ENCODE results near the gene CFAP299. TPM values are rescaled to one million over a fixed set of nuclear protein-coding genes. Genes with fewer than 3 reads are reported as not detected.

Gene CFAP299
- total and polyA plus RNA-seq, 4 donors: 2.8 to 30.2 (median 6.6) TPM

GRCh38 chr4:80803337-80803736 is 467.8 kb downstream of the CFAP299 start:
- H3K9ac ChIP-seq (ENCODE audit: insufficient read depth in 1 of 2, low read length in 2 of 2): no peak overlapping the region
- WGBS, 2 donors: 39 to 48% methylated on average over 1 of the region's 1 CpG
- H3K36me3 ChIP-seq (ENCODE audit: control insufficient read depth in 4 of 4, insufficient read depth in 4 of 4, low read length in 4 of 4): no peaks in the 10 kb centered on the region
- no peak for TF ChIP-seq CTCF (IDR thresholded peaks at IDR 0.05; ENCODE audit: control extremely low read depth, extremely low read depth)
- H3K27ac ChIP-seq (ENCODE audit: low read depth in 1 of 2, low read length in 1 of 2): no peak overlapping the region
- DNase-seq: no peak
- H3K9me3 ChIP-seq (ENCODE audit: control insufficient read depth in 4 of 4, insufficient read depth in 3 of 4, low read length in 3 of 4): peaks cover 0 to under 1% (median under 1%) of the 10 kb centered on the region in 4 donors
- ATAC-seq (ENCODE audit: insufficient read depth, low FRiP score): no peak
- H3K27me3 ChIP-seq (ENCODE audit: control insufficient read depth in 3 of 3, insufficient read depth in 3 of 3, low read length in 2 of 3): no peaks in the 10 kb centered on the region
- H3K4me1 ChIP-seq (ENCODE audit: control insufficient read depth in 5 of 5, insufficient read depth in 5 of 5, low read length in 5 of 5): peaks cover 0 to 3% (median 0%) of the 10 kb centered on the region in 5 donors
- H3K4me3 ChIP-seq: no peak overlapping the region

- Histone ChIP-seq H3K27ac (ENCODE audit: low read depth in 1 of 2, low read length in 1 of 2) (no peak overlapping the region), H3K27me3 (ENCODE audit: control insufficient read depth in 3 of 3, insufficient read depth in 3 of 3, low read length in 2 of 3) (no peaks in the 10 kb centered on the region), H3K9me3 (ENCODE audit: control insufficient read depth in 4 of 4, insufficient read depth in 3 of 4, low read length in 3 of 4) (no peaks in the 10 kb centered on the region), H3K4me1 (ENCODE audit: control insufficient read depth in 5 of 5, insufficient read depth in 5 of 5, low read length in 5 of 5) (peaks cover 0 to 5% (median 0%) of the 10 kb centered on the region in 5 donors), H3K9ac (ENCODE audit: insufficient read depth in 1 of 2, low read length in 2 of 2) (no peak overlapping the region), H3K4me3 (no peak overlapping the region), H3K36me3 (ENCODE audit: control insufficient read depth in 4 of 4, insufficient read depth in 4 of 4, low read length in 4 of 4) (no peaks in the 10 kb centered on the region)
- WGBS, 2 donors: 71 to 80% methylated on average over 1 of the region's 1 CpG
- TF ChIP-seq CTCF (IDR thresholded peaks at IDR 0.05; ENCODE audit: control extremely low read depth, extremely low read depth): no peak
- DNase-seq (no peak), ATAC-seq (ENCODE audit: insufficient read depth, low FRiP score) (no peak)
Observed at GRCh38 chr4:80806472-80806871, 470.9 kb downstream of the CFAP299 start.

- Histone ChIP-seq H3K27me3 (ENCODE audit: control insufficient read depth in 3 of 3, insufficient read depth in 3 of 3, low read length in 2 of 3) (no peaks in the 10 kb centered on the region), H3K4me3 (no peak overlapping the region), H3K27ac (ENCODE audit: low read depth in 1 of 2, low read length in 1 of 2) (no peak overlapping the region), H3K9me3 (ENCODE audit: control insufficient read depth in 4 of 4, insufficient read depth in 3 of 4, low read length in 3 of 4) (no peaks in the 10 kb centered on the region), H3K36me3 (ENCODE audit: control insufficient read depth in 4 of 4, insufficient read depth in 4 of 4, low read length in 4 of 4) (no peaks in the 10 kb centered on the region), H3K9ac (ENCODE audit: insufficient read depth in 1 of 2, low read length in 2 of 2) (no peak overlapping the region), H3K4me1 (ENCODE audit: control insufficient read depth in 5 of 5, insufficient read depth in 5 of 5, low read length in 5 of 5) (peaks cover 0 to 11% (median 0%) of the 10 kb centered on the region in 5 donors)
- ATAC-seq (ENCODE audit: insufficient read depth, low FRiP score) (no peak), DNase-seq (no peak)
- 91 to 97% methylated on average over 2 of the region's 2 CpGs for WGBS, 2 donors
- TF ChIP-seq CTCF (IDR thresholded peaks at IDR 0.05; ENCODE audit: control extremely low read depth, extremely low read depth): no peak
Observed at GRCh38 chr4:80809039-80809729, 473.7 kb downstream of the CFAP299 start.

Data from lung (tissue), 12 donors.